UCSD-AML1 (cell line): Measurements from ENCODE around the gene MAPT.
"Not testable (repeated sequence)": the region's sequence is repeated elsewhere in the genome, so short reads cannot be mapped to it uniquely, and the experiment has no call there.

Experiments
- DNase-seq: peaks from one replicate; lab custom pipeline; 2025; ENCODE audit not compliant: unreplicated experiment; lab: John Stamatoyannopoulos, UW

Gene MAPT

DNA sequence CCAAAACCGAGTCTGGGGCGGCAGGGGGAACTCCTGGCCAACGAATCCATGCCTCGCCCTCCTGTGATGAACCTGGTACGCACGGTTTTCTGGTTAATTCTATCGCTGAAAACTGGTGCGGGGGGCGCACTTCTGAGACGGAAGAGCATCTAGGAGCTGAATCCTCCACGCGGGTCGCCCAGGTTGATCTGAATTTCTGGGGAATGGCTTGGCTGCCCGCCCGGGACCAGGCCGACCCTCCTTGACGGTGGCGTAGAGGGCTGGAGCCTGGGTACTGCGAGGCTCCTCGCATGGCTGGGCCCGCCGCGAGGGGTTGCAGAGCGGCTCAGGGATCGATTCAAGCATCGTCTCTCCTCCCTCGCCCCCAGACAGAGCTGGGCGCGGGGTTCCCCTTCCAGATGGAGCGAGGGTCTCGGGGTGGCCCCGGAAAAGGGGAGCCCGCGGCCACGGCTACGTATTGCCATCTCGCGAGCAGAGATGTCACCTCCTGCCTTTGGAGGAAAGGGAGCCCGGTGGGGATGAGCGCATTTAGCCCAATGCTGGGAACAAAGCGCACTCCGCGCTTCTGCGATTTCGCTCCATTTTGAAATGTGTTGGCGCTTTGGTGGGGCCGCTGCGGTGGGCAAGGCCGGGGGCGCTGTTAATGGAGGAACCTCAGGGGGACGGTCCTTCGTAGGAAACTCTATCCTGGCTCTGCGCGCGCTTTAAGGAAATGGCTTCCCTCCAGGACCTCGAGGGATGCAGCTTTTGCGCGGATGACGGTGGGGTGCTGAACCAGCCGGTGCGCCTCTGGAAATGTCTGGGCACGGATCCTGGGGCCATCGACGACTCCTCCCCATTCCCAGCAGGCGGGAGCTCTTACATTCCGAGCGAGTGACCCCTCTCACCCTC, 2.7 kb downstream of the MAPT start:
- DNase-seq = no peak

DNA sequence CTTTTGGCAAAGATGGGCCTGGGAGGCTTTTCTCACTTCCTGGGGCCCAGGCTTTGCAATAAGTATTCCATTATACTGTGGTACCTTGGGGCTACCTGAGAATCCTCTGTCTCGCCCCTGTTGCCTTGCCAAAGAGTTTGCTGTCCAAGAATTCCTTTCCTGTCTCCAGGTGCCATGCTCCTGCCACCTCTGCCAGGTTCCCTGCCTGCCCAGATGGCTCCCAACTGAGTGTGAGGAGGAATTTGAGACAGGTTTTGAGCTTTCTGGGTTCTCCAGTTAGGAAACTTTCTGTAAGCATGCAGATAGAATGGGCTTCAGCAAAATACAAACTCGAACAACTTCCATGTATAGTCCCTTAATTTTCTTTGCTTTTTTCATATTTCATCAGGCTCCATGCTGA, 5.8 kb downstream of the MAPT start:
- no peak for DNase-seq

DNA sequence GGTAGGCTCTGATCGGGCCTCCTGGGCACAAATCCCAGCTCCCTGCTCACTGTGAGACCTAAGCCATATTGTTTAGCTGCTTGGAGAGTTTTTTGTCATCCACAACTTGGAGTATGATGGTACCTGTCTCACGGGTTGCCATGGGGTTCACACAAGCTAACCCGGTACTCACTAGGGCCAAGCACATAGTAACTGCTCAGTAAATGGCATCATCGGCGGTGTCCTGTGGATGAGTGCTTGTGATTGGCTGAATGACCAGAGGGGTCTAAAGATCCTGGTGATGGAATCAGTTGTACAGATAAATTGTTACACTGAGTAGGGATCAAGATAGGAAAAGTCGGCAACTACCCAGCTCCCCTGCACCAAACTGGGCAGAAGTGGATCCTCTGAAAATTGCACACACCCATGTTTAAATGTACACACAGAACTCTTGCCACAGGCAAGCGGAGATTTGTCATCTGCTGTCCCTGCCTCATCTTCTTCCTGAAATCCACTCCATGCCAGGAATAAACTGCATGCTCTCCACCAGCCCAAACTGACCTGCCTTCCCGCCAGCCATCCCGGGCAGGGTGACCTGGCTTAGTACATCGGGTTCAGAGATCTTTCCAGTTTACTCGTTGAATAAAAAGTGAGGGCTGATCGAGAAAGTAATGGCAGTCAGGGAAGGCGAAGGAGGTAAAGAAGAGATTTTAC, 6.5 kb downstream of the MAPT start:
- DNase-seq = no peak

DNA sequence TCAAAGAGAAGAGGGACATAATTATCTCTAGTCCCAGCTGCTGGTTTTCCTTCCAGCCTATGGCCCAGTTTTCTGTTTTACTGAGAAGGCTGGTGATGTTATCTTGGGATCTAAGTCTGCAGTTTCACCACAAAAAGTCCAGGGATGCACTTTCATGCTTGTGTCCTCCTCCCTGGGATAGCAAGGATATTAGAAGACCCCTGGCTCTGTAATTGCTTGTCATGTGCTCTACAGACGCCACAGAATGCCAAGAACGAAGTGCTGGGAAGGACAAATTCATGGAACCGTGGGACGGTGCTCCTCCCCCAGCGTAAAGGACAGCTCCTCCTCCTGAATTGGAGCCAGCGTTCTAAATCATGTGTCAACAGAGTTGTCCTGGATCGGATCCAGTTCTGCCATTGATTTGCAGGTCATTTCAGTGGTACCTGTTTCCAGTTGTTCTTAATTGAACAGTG, 8.6 kb downstream of the MAPT start:
- no peak for DNase-seq

DNA sequence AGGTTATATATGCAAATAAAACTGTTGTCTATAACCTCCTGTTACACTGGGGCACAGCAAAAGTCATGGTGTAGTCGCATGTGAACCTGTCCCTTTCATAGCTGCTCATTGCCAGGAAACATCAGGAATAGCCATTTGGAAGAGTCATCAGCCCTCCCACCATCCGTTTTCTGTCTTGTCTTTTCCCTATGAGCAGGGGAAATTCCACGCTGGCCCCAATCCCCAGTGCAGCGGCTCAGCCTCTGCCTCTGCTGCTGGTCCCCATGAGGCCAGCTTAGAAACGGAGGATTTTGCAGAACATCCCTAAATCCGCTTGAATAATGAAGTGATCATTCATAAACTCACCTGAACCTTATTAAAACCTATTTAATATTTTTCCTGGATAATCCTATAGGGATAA, 10.5 kb downstream of the MAPT start:
- DNase-seq = no peak

DNA sequence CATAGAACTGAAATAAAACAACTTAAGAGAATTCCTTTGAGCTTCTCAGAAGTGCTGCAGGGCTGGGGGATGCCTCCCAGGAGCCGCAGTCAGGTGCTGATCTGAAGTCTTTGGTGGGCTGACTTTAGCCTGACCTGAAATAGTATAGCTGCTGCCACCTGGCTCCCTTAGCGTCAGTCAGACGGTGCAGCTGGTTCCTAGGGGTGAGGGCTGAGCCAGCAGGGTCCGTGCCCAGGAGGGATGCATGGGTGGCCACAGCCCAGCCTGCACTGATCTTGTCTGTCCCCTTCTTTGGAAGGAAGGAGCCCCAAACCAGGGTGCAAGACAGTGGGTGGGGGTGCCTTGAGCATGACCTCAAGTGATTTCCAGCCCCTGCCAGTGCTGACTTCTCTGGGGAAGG, 11.5 kb downstream of the MAPT start:
- DNase-seq = no peak

DNA sequence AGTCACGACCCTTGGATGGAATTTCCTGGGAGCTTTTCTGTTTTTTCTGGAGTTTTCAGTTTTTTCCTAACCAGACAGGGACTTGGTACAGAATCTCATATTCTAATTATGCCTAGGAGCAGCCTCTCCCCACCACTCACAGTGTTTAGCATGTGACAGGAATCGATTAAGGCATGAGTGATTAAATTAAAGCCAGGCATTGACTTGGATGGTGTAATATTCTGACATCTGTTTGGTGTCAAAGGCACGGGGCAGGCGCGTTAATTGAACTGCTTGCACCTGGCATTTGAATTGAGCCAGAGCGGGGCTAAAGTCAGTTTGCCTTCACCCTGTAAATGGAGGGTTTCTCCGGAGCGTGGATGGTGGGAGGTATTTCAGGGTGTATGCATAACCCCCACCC, 11.9 kb downstream of the MAPT start:
- DNase-seq = no peak

DNA sequence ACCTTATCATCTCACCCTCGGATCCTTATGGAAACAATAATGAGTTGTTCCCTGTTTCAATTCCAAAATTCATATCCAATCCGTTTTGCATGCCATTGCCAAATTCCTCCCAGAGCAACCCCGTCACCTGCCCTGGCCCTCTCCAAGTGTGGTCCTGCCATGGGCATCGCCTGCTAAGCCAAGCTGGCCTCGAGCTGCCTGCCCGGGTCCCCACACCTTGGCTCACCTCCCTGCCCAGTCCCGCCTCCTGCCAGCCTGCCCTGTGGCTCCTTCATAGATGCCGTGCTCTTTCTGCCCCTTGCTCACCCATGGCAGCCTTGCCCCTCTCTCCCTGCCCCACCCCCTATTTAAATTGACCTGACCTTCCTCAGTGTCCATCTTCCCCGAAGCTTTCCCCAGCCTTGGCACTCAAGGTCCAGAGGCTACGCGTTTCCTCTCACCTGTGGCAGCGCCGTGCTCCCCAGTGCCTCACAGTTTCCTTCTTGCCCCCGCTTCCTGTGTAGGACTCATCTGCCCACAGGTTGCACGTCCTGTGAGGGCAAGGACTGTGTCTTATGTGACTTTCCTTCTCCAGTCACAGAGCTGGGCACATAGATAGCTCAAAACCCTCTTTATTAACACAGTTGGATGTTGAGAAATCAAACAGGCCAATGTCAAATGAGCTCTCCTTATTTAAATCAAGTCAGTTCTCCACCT, 12.7 kb downstream of the MAPT start:
- no peak for DNase-seq

DNA sequence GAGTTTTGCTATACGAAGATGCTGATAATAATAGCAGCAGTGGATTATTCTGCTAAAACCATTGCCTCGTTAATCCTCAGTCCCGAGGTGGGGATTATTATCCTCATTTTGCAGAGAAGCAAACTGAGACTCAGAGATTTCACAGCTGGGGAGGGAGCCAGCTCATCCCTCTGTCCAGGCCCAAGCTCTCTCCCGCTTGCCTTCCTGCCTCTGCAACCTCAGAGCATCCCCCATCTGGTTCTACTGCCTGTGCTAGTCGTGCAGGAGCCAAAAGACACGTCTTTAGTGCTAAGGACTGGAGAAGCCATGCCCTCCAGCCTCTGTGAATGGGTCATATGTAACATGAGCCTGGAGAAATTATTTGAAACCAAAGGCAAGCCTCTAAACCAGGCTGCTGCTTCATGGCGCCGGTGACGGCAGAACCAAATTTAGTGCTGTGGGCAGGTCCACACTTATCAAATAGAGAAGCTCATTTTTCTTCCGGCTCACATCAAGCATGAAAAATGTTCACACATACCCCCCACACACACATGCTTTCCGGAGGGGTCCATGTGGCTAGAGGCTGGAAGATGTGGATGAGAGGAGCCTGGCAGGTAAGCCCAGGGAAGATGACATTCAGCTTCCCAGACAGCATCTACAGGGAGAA, 13.5 kb downstream of the MAPT start:
- DNase-seq = no peak

DNA sequence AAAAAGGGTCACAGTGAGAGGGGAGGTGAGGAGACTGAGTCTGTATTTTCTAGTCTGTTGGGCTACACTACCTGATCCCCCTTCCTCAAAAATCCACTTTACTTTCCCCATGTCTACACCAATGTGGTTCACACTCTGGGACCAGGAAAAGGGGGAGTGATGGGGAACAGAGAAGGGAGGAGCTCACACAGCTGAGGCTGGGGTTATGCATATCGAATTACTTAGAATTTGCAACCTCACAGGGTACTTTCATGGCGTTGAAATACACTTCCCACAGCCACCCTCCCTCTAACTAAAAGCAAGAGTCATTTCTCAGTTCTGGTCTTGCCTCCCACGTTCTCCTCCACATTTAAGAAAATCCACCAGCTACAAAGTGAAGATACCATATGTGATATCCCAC, 14.1 kb downstream of the MAPT start:
- DNase-seq = no peak

DNA sequence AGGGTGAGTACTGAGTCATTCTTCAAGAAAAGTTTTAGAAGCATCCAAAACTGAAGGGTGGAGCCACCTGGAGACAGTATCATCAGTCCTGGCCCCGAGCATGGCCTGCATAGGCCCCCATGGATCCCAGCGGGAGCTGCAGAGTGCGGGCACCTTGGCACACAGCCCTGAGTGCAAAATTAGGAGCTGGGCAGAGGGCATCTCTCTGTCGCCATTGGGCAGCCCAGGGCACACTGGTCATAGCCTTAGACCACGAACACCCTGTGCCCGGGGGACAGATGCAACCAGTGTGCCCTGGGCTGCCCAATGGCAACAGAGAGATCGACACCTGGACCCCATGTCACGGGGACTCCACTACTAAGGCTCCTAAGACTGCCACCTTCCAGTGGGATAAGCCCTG, 14.6 kb downstream of the MAPT start:
- no peak for DNase-seq

DNA sequence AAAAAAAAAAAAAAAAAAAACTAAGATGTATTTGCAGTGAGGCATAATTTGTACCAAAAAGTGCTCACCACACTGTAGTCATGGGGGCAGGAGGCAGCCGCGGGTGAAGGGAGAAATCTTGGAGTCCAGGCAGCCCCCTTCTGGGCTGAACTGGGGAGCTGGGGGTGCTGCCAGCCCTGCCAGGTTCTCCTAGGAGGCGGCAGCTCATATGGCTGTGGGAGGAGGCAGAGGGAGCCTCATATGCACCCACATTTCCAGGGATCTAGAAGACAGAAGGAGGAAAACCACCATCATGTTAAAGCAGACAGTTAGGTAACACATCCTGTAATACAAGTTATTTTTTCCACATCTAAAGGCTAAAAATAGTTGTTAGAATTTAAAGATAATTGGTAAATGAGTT, 16.3 kb downstream of the MAPT start:
- no peak for DNase-seq

DNA sequence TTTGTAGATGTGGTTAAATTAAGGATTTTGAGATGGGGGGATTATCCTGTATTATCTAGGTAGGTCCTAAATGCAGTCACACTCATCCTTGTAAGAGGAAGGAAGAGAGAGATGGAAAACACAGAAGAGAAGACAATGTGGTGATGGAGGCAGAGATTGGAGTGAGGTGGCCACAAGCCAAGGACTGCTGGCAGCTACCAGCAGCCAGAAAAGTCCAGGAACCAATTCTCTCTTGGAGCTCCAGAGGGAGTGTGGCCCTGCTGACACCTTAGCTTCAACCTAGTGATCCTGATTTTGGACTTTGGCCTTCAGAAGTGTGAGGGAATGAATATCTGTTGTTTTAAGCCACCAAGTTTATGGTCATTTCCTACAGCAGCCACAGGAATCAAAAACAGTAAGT, 18.0 kb downstream of the MAPT start:
- DNase-seq = no peak

DNA sequence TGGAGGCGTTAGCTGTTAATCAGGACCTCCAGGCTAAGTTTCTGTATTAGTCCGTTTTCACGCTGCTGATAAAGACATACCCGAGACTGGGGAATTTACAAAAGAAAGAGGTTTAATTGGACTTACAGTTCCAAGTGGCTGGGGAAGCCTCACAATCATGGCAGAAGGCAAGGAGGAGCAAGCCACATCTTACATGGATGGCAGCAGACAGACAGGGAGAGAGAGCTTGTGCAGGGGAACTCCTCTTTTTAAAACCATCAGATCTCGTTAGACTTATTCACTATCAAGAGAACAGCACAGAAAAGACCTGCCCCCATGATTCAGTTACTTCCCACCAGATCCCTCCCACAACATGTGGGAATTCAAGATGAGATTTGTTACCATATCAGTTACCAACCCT, 18.7 kb downstream of the MAPT start:
- DNase-seq = not testable (repeated sequence)

DNA sequence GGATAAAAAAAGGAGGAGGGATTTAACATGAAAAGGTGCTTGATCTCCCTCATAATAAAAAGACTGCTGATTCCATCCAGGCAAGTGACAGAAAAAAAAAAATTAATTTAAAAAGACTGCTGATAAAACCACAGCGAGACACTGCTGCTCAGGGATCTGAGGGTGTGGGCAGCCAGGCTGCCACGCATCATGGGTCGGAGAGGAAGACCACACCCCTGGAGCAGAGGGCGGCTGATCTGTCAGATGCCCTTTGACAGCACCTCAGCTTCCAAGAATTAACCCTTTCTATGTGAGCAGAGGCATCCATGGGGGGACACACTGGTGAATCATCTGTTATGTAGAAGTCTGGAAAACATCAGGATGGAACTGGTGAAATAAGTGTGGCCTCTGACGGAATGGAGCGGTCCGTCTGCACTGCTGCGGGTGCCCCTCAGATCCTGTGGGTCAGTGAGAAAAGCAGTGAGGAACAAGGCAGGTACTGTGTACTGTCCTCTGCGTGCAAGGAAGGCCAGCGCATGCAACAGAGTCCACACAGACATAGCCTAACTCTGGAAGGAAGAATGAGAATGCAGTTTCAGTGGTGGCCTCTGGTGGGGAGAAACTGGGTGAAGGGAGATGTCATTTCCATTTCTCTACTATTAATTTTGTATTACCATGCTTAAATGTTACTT, 19.8 kb downstream of the MAPT start:
- DNase-seq = no peak

DNA sequence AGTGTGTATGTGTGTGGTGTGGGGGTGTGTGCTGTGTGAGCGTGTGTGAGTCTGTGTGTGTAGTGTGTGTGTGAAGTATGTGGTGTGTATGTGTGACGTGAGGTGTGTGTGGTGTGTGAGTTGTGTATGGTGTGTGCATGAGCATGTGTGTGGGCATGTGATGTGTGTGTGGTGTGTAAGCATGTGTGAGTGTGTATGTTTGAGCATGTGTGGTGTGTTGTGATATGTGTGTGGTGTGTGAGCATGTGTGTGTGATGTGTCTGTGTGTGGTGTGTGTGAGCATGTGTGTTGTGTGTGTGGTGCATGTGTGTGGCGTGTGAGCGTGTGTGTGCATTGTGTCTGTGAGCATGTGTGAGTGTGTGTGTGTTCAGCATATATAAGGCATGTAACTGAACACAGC, 20.9 kb downstream of the MAPT start:
- DNase-seq = no peak

DNA sequence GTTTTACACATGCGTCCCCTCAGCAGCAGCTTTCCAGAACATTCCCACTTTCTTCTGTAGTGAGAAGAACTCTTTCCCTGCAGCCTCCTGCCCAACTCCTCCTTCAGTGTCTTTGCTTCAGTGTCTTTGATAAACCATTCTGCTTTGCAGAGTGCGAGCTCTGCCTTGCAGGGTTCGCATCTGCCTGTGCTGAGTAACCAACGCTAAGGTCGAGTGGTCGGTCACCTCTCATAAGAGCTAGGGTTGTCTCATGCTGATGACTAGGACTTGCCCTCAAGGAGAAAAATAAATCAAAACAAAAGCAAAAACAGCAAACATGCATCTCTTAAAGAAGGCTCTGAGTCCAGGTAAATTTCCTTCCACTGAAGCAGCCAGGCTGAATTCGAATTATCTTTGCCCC, 22.7 kb downstream of the MAPT start:
- DNase-seq = no peak

DNA sequence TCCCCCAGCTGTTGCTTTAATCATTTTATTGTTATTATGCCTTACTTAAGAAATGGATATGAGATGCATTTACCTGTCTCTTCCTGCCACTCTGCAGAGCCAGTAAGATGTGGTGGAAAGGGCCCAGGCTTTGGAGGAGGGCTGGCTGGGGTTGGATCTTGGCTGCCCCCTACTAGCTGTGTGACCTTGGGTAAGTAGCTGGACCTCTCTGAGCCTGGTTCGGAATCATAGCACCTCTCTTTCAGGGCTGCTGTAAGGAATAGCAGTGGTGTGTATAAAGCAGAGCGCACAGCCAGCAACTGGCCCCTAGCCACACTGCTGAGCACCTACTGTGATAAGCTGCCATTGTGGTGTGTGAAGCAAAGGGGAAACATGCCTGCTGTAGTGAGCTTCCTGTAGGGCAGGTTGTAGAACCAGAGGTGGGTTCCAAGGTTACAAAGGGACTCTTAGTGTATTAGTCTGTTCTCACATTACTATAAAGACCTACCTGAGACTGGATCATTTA, 23.9 kb downstream of the MAPT start:
- DNase-seq = no peak

DNA sequence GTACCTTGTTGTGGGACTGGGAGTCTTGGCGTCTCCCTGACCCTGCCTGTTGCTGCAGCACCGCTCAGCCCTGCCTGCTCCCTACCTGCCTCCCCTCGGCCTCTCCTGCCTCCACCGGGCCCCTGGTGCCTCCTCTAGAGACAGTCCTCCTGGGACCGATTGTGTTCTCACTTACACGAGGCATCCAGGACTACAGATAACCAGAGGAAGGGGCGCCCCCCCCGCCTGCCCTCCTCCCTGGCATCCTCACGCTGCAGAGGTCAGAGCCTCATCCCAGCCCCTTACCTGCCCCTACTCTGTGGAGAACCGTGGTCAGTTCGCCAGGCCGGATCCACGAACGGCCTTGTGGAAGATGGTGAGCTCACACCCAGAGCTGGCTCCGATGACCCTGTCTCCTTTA, 24.8 kb downstream of the MAPT start:
- no peak for DNase-seq

DNA sequence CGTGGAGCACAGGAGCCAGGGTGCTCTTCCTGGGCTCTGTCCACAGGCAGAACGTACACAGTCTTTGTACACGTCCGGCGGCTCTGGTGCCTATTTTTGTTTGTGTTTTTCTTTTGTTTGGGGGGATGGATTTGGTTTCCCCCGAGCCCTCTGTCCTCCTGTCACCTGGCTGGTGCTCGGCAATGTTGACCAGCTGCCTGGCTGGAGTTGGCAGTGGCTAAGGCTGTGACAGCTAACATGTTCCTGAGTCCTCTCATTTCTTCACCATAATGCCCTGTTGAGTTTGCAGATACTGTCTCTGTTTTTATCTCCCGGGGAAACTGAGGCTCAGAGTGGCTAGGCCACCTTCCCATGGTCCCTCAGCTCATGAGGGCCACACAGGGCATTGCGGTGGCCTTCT, 25.7 kb downstream of the MAPT start:
- no peak for DNase-seq
